Muscle layer of duodenum (tissue), 2 donors: ENCODE measurements around the gene C17orf67.
"Not testable (repeated sequence)": the region's sequence is repeated elsewhere in the genome, so short reads cannot be mapped to it uniquely, and the experiment has no call there.

Source experiments
- H3K27ac ChIP-seq: one replicate; pipeline ENCODE4 v1.7.0; 2013; ENCODE audit warnings: mild to moderate bottlenecking, low read length
- H3K27me3 ChIP-seq: one replicate; pipeline ENCODE4 v1.7.0; 2013; ENCODE audit warnings: low read depth, mild to moderate bottlenecking, control low read depth, low read length
- H3K36me3 ChIP-seq, 2 donors: one replicate each; pipeline ENCODE4 v1.7.0; 2013; ENCODE audit warnings: low read length in 2 of 2, control low read depth in 1 of 2, mild to moderate bottlenecking in 1 of 2; ENCODE audit not compliant: insufficient read depth in 2 of 2, control insufficient read depth in 1 of 2
- H3K4me1 ChIP-seq, 2 donors: one replicate each; pipeline ENCODE4 v1.7.0; 2013; ENCODE audit warnings: low read length in 2 of 2, mild to moderate bottlenecking in 2 of 2, control low read depth in 1 of 2, moderate library complexity in 1 of 2; ENCODE audit not compliant: insufficient read depth in 2 of 2, control insufficient read depth in 1 of 2
- H3K4me3 ChIP-seq, 2 donors: one replicate each; pipeline ENCODE4 v1.7.0; 2013; ENCODE audit warnings: low read length in 2 of 2, low read depth in 1 of 2, mild to moderate bottlenecking in 1 of 2
- H3K9me3 ChIP-seq, 2 donors: one replicate each; pipeline ENCODE4 v1.7.0; 2013; ENCODE audit warnings: low read length in 2 of 2, control low read depth in 1 of 2, mild to moderate bottlenecking in 1 of 2; ENCODE audit not compliant: control insufficient read depth in 1 of 2
- donor health status: healthy.

The C17orf67 gene

DNA sequence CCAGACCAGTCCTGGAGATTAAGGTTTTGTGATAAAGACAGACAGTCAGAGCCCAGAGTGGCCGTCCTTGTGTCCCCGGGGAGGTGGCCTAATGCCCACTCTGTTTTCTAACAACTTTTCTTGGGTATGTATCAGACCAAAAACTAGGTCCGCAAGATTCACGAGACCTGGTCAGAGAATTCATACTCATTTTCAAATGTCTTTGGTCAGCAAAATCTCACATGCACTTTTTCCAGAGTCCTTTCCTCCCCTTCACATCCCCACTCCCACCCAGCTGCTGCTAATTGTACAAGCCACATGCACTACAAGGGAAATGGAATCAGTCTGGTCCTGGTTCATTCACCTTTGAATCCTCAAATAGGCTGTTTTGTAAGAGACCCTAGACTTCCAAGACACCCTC is 61.7 kb downstream of the C17orf67 start:
- Histone ChIP-seq H3K27me3 (no peaks in the 10 kb centered on the region), H3K4me3 (no peak overlapping the region), H3K27ac (no peak overlapping the region), H3K4me1 (no peaks in the 10 kb centered on the region), H3K9me3 (no peaks in the 10 kb centered on the region), H3K36me3 (no peaks in the 10 kb centered on the region)

DNA sequence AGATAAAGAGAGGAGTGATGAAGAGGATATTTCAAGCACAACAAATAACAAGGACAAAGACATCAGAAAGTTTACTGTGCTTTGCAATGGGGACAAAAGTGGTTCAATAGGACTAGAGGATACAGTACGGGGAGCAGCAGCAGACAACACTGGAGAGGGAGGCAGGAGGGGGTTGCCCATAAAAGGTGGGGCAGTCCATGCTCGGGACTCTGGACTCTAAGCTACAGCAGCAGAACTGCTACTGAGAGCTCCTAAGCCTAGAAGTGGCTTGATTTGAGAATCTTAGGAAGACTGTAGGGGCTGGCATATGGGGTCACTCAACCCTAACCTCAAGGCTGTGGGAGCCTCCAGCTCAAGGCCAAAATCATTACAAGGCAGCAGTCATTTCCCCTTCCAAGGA is 62.2 kb downstream of the C17orf67 start:
- Histone ChIP-seq H3K27ac (no peak overlapping the region), H3K4me3 (no peak overlapping the region), H3K36me3 (no peaks in the 10 kb centered on the region), H3K4me1 (no peaks in the 10 kb centered on the region), H3K9me3 (no peaks in the 10 kb centered on the region), H3K27me3 (no peaks in the 10 kb centered on the region)

DNA sequence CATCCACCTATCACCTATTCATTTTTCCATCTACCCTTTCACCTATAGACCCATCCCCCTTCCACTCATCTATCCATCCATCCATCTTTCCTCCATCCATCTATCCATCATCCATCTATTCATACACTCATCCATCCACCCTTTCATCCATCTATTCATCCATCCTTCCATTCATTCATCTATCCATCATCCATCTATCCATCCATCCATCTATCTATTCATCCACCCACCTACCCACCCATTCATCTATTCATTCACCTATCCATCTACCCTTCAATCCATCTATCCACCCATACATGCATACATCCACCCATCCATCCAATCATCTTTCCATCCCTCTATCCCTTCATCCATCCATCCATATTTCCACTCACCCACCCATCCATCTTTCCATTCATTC is 63.3 kb downstream of the C17orf67 start:
- Histone ChIP-seq H3K4me3 (no peak overlapping the region), H3K9me3 (no peaks in the 10 kb centered on the region), H3K4me1 (no peaks in the 10 kb centered on the region), H3K27me3 (no peaks in the 10 kb centered on the region), H3K36me3 (no peaks in the 10 kb centered on the region), H3K27ac (no peak overlapping the region)

DNA sequence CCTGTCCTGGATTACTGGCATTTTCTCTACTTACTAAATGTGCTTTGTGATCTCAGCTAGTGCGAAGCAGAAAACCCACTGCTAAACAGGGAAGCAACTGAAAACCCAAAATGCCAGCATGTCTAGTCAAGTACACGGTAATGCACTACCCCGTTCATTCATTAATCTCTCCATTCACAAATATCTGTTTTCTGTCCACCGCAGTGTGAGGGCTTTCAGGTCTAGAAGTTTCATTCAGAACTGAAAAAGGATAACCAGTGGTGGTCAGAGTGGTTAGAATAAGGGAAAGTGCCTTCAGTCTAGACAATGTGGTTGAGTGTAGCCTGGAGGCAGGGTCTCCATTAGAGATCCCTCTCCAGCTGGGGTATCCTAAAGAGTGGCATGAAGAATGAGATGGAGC is 68.3 kb downstream of the C17orf67 start:
- Histone ChIP-seq H3K9me3 (no peaks in the 10 kb centered on the region), H3K27me3 (no peaks in the 10 kb centered on the region)

DNA sequence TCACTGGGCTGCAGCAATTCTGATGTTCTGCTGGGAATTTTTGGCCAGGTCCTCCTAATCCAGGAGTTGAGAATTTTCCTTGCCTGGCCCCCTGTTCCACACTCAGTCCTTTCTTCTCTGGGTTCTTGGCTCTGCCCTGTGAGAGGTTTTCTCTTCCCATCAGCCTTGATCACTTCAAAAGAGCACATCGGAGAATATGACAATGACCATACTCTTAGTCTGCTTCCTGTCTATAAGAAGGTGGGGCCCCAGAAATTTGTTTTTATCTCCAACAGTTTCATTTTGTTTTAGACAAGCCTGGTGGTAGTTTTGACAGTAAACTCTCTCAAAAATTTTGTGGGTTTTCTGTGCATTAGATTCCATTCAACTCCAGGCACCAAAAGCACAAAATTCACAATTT is 70.7 kb downstream of the C17orf67 start:
- no peaks in the 10 kb centered on the region for H3K9me3 ChIP-seq
- H3K4me3 ChIP-seq: no peak overlapping the region
- no peaks in the 10 kb centered on the region for H3K4me1 ChIP-seq
- no peak overlapping the region for H3K27ac ChIP-seq
- no peaks in the 10 kb centered on the region for H3K36me3 ChIP-seq
- H3K27me3 ChIP-seq: no peaks in the 10 kb centered on the region

More for the DNA sequence above, 68.3 kb downstream of the C17orf67 start:
- H3K4me3 ChIP-seq: no peak overlapping the region
- H3K27ac ChIP-seq: no peak overlapping the region
- no peaks in the 10 kb centered on the region for H3K4me1 ChIP-seq
- no peaks in the 10 kb centered on the region for H3K36me3 ChIP-seq

DNA sequence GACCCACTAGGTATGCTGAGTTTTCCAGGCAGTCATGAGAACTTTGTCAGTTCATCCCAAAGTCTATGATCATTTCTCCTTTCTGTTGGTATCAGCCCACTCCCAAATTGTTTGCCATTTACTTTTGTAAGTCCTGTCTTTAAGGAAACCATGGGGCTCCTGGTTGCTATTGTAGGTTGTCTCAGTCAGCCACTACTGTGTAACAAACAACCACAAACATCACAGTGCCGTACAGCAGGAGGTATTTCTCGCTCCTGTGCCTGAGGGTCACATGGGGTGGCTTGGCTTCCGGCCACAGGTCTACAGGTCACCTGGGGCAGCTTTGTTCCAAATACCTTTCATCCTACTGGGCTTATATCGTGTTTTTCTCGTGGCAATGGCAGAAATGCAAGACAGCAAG is 71.6 kb downstream of the C17orf67 start:
- H3K36me3 ChIP-seq: no peaks in the 10 kb centered on the region
- H3K27me3 ChIP-seq: no peaks in the 10 kb centered on the region
- no peaks in the 10 kb centered on the region for H3K9me3 ChIP-seq
- H3K27ac ChIP-seq: no peak overlapping the region
- no peaks in the 10 kb centered on the region for H3K4me1 ChIP-seq
- H3K4me3 ChIP-seq: no peak overlapping the region

DNA sequence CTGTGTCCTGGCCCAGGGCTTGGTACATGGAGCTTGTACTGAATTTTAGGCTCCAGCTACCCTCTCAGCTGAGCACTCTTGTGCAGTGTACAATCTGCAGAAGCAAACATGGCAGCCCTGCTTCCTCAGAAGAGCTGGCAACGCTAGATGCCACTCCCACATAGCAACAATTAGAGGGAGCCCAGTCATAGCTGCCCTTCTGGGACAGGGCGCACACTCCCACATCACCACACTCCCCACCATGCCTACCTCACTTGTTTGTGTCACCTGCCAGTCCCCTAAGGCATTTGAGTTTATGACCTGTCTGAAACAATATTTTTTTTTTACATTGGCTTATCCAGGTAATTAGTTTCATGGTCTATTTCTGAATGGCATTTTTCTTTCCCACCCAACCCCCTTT is 72.3 kb downstream of the C17orf67 start:
- H3K9me3 ChIP-seq: no peaks in the 10 kb centered on the region
- no peaks in the 10 kb centered on the region for H3K27me3 ChIP-seq
- no peak overlapping the region for H3K4me3 ChIP-seq
- H3K27ac ChIP-seq: no peak overlapping the region
- no peaks in the 10 kb centered on the region for H3K4me1 ChIP-seq
- H3K36me3 ChIP-seq: no peaks in the 10 kb centered on the region

DNA sequence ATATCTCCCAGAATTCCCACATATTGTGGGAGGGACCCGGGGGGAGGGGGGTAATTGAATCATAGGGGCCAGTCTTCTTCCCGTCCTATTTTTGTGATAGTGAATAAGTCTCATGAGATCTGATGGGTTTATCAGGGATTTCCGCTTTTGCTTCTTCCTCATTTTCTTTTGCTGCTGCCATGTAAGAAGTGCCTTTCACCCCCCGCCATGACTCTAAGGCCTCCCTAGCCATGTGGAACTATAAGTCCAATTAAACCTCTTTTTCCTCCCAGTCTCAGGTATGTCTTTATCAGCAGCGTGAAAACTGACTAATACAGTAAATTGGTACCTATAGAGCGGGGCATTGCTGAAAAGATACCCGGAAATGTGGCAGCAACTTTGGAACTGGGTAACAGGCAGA is 76.1 kb downstream of the C17orf67 start:
- H3K4me1 ChIP-seq, H3K4me3 ChIP-seq, H3K36me3 ChIP-seq, H3K9me3 ChIP-seq, H3K27me3 ChIP-seq, H3K27ac ChIP-seq: not testable (repeated sequence)

DNA sequence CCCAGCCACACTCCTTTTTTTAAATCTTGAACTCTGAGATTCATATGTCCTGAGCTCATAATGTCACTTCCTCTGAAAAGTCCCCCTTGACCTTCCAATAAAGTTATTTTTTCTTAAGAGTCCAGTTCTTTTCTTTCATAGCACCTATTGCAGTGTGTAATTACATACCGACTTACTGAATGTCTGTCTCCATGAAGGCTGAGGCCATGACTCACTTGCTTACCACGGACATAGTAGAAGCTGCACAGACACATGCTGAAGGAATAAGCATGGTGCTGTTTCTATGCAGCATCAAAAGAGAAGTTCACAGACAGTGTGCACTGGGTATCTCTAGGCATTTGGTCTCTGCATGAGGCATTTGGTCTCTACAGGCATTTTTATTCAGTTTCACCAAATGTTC is 77.2 kb downstream of the C17orf67 start:
- H3K4me1 ChIP-seq: no peaks in the 10 kb centered on the region
- H3K27me3 ChIP-seq: no peaks in the 10 kb centered on the region
- no peaks in the 10 kb centered on the region for H3K9me3 ChIP-seq
- no peaks in the 10 kb centered on the region for H3K36me3 ChIP-seq
- H3K4me3 ChIP-seq: no peak overlapping the region
- no peak overlapping the region for H3K27ac ChIP-seq

DNA sequence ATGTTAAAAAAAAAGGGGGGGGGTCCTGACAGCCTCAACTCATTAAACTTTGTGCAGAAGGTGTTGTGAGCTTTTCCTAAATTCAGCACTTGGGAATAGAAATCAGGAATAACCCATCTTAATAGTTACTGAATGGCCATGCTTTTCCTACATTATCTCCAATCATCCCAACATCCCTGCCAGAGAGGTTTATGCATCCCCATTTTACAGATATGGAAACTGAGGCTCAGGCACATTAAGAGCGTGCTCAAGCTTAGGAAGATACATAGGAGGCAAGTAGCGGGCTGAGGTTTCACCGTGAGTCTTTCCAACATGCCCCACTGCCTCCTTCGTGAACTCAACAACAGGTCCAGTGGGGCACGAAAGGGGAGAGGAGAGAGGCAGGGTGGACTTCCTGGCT is 78.4 kb downstream of the C17orf67 start:
- H3K4me1 ChIP-seq: no peaks in the 10 kb centered on the region
- H3K27ac ChIP-seq: no peak overlapping the region
- no peaks in the 10 kb centered on the region for H3K27me3 ChIP-seq
- no peaks in the 10 kb centered on the region for H3K36me3 ChIP-seq
- H3K9me3 ChIP-seq: no peaks in the 10 kb centered on the region
- H3K4me3 ChIP-seq: no peak overlapping the region

DNA sequence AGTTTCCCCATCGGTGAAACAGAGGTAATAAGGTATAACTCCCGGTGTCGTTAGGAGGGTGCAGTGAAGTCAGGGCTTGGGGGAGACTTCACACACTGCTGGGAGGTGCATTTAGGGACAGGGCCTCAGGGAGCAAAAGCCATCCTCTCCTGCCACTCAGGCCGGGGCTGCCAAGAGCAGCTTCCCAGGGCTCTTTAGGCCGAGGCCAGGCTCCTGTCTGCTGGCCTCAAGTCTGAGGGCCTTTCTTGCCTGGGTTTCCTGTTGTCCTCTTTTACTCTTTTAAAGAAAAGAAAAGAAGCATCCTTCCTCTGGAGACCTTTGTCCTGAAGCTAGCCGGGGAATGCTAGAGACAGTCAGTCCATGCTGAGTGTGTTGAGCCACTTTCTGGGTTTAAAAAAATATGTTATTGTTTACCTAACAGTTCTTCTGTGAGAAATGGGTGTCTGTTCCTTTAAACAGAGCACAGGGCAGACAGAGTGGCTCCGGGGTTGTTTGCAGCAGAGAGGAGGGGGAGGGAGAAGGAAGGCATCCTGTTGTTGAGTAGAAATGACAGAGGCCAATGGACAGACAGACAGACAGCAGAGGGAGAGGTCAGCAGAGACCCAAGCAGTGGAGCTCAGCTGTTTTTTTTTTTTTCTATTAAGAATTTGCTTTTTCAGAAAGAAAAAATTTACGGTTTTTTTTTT is 79.1 kb downstream of the C17orf67 start:
- no peak overlapping the region for H3K27ac ChIP-seq
- no peak overlapping the region for H3K4me3 ChIP-seq
- H3K9me3 ChIP-seq: no peaks in the 10 kb centered on the region
- H3K36me3 ChIP-seq: no peaks in the 10 kb centered on the region
- no peaks in the 10 kb centered on the region for H3K4me1 ChIP-seq
- H3K27me3 ChIP-seq: no peaks in the 10 kb centered on the region

DNA sequence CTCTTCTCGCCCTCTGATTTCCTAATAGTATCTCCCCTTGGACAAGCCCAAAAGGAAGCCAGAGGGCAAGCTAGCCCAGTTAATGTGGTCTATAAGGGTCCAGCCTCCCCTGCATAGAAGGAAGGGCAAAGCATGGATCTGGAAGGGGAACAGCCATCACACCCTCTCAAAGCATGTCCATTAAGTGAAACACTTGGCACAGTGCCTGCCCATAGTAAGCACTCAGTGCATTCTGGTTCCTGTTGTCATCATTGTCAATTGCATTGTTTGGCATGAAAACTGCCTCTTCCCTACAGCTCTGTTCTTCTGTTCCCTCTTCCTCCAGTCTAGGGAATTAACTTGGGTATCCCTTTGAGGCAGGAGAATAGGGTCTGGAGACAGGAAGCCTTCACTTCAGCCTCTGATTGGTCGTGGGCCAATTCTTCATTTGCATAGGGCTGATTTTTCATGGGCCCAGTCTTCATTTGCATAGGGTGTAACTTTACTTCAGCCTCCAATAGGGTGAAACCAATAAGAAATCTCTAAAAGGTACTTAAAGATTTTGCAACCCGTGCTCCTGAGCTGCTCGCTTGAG is 81.4 kb downstream of the C17orf67 start:
- Histone ChIP-seq H3K36me3 (no peaks in the 10 kb centered on the region), H3K9me3 (no peaks in the 10 kb centered on the region), H3K4me3 (no peak overlapping the region), H3K4me1 (no peaks in the 10 kb centered on the region), H3K27me3 (no peaks in the 10 kb centered on the region), H3K27ac (no peak overlapping the region)
